Ascending aorta (tissue), 2 donors: Measurements from ENCODE around the gene MIER2. TPM values are rescaled to one million over a fixed set of nuclear protein-coding genes. Genes with fewer than 3 reads are reported as not detected.

Source experiments
- DNase-seq, 2 donors: peaks; one replicate each; pipeline ENCODE4 v3.0.0-alpha.2; 2019; ENCODE audit warnings: low spot score in 2 of 2
- H3K27ac ChIP-seq, 2 donors: fragments of 200-600 bp; sonication (generic); one replicate each; pipeline ENCODE4 v1.5.1; 2016 to 2017; ENCODE audit warnings: mild to moderate bottlenecking in 1 of 2
- H3K27me3 ChIP-seq: fragments of 200-600 bp; sonication (generic); one replicate; pipeline ENCODE4 v1.5.1; 2017
- H3K36me3 ChIP-seq, 2 donors: fragments of 200-600 bp; sonication (generic); one replicate each; pipeline ENCODE4 v1.5.1; 2016
- H3K4me1 ChIP-seq, 2 donors: fragments of 200-600 bp; sonication (generic); one replicate each; pipeline ENCODE4 v1.5.1; 2016 to 2017; ENCODE audit warnings: mild to moderate bottlenecking in 1 of 2
- H3K4me3 ChIP-seq, 2 donors: fragments of 200-600 bp; sonication (generic); one replicate each; pipeline ENCODE4 v1.5.1; 2016 to 2017; ENCODE audit warnings: mild to moderate bottlenecking in 1 of 2
- H3K9me3 ChIP-seq, 2 donors: fragments of 200-600 bp; sonication (generic); one replicate each; pipeline ENCODE4 v1.5.1; 2016
- intact Hi-C: fragments of 100-400 bp; cut with DNase I; formaldehyde crosslinking; loops from one replicate; pipeline ENCODE4 v1.15.1; 2023
- total RNA-seq: library from RNA; depleted of rRNA; stranded (reverse); fragments of >200 nt; gene quantifications from one replicate; pipeline ENCODE4 v1.1.0, GENCODE V29; 2016
- TF ChIP-seq, protein P1 (sequence below), 3 experiments: fragments of 200-600 bp in 2 of 3; fragments of 450-650 bp in 1 of 3; sonication (generic) in 2 of 3; IDR thresholded peaks; one replicate each; pipeline ENCODE4 v1.5.1; 2016 to 2019; ENCODE audit warnings: antibody characterized with exemption in 3 of 3, mild to moderate bottlenecking in 1 of 3, moderate library complexity in 1 of 3

The MIER2 gene
- total RNA-seq, 1 donor from 2014 or later, result 128 TPM

DNA sequence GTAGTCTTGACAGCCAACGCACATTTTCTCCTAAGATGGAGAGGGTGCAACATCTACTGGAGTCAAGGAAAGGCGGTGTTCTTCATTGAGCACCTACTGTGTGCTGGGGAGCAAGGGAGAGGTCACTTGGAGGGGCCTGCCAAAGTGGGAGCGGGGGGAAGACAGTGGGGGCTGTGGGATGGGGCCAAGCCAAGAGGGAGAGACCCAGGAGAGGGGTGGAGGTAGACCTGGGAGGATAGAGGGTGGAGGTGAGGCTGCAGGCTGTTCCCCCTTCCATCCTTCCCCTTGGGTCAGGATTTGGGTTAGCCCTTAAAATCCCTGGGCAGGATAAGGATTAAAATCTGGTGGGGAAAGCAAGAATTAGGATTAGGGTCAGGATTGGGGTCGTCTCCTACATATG, 51.6 kb downstream of the MIER2 start:
- Histone ChIP-seq H3K9me3 (no peaks in the 10 kb centered on the region), H3K36me3 (no peaks in the 10 kb centered on the region), H3K27me3 (peaks cover 22% of the 10 kb centered on the region), H3K4me1 (peaks cover 0 to 7% of the 10 kb centered on the region in 2 donors), H3K27ac (no peak overlapping the region), H3K4me3 (no peak overlapping the region)
- DNase-seq, result no peak
- TF ChIP-seq, protein P1, sequence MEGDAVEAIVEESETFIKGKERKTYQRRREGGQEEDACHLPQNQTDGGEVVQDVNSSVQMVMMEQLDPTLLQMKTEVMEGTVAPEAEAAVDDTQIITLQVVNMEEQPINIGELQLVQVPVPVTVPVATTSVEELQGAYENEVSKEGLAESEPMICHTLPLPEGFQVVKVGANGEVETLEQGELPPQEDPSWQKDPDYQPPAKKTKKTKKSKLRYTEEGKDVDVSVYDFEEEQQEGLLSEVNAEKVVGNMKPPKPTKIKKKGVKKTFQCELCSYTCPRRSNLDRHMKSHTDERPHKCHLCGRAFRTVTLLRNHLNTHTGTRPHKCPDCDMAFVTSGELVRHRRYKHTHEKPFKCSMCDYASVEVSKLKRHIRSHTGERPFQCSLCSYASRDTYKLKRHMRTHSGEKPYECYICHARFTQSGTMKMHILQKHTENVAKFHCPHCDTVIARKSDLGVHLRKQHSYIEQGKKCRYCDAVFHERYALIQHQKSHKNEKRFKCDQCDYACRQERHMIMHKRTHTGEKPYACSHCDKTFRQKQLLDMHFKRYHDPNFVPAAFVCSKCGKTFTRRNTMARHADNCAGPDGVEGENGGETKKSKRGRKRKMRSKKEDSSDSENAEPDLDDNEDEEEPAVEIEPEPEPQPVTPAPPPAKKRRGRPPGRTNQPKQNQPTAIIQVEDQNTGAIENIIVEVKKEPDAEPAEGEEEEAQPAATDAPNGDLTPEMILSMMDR (IDR thresholded peaks at IDR 0.05), result no peak
- intact Hi-C loops, result no loop called here

DNA sequence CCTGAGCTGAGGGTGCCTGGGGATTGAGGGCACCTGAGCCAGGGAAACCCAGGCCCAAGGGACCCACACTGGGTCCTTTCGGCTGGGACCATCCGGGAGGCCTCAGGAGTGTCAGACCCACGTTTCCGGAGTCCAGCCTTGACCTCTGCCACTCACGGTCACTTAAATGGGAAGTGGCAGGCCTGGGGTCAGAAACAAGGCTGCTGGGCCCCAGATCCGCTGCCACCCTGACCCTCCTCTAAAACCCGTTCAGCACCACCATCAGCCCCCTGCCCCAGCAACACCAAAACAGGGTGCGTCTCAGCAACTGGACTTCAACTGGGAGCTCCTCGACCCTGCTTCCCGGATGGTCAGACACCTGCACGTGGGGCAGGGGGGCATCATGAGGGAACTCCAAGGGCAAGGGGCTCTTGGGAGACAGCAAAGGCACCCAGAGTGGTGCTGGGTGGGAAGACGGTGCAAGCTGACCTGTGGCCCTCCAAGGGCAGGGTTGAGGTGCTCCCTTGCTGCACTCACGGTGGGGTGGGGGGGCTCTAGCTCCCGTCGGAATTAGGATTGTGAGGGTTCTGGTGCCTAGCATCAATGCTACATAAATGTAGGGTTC, 52.2 kb downstream of the MIER2 start:
- TF ChIP-seq, protein P1 (IDR thresholded peaks at IDR 0.05), result no peak
- DNase-seq, result no peak
- peaks cover 22% of the 10 kb centered on the region for H3K27me3 ChIP-seq
- H3K4me3 ChIP-seq, result no peak overlapping the region
- H3K36me3 ChIP-seq, result no peaks in the 10 kb centered on the region
- H3K9me3 ChIP-seq, result no peaks in the 10 kb centered on the region
- no peak overlapping the region for H3K27ac ChIP-seq
- intact Hi-C loops, result no loop called here
- peaks cover 0 to 7% of the 10 kb centered on the region in 2 donors for H3K4me1 ChIP-seq

DNA sequence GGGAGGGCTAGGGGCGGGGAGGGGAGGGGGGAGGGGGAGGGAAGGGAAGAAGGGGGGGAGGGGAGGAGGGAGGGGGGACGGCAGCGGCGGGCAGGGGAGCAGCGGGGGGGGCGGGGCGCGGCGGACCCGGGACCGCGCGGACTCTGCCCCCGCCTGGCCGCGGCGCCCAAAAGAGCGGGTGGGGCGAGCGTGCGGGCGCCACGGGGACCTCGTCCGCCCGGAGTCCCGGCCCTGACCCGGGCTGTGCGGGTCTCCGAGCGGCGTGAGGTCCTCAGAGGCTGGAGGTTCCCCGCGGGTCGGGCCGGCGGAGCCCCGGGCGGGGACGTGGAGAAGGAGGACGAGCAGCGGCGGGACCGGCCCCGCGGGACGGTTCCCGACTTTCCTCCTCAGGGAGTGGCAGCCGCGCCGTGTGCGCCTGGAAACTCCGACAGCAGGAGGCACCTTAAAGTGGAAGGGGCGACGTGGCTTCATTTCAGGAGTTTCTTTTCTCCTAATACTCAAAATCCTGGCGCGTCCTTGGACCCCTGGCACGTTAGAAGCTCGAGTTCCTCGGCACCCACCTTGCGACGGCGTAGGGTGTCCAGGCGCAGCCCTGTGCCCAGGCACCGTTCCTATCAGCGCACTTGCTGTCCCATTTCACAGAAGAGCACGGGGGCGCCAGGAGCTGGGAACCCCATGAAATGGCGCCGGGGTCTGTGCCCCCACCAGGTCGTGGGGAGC, 52.9 kb downstream of the MIER2 start:
- H3K4me1 ChIP-seq, result peaks cover 0 to 7% of the 10 kb centered on the region in 2 donors
- peaks cover 22% of the 10 kb centered on the region for H3K27me3 ChIP-seq
- H3K4me3 ChIP-seq, result peak overlapping the region in 1 of 2 donors; percentile 27
- no peak for DNase-seq
- no peak overlapping the region for H3K27ac ChIP-seq
- no peaks in the 10 kb centered on the region for H3K9me3 ChIP-seq
- H3K36me3 ChIP-seq, result no peaks in the 10 kb centered on the region
- TF ChIP-seq, protein P1 (IDR thresholded peaks at IDR 0.05), result no peak
- intact Hi-C loops, result no loop called here

DNA sequence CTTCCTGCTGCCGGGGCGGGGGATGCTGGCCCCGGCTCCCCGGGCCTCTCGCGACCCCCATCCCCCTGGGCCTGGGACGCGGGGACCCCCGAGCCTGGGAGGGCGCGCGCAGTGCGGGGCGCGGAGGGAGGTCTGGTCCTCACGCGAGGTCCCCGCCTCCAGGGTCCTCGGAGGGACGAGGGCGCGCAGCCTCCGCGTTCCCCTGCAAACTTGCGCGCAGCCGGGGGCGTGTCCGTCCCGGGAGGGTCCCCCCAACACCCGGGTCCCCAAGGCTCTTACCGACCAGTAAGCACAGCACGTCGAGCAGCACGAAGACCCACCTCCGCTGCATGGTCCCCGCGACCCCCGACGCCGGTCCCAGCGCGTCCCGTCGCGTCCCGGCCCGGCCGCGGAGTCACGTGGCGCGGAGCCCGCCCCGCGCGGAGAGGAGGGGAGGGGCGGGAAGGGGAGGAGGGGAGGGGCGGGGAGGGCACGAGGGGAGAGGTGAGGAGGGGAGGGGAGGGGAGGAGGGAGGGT, 53.5 kb downstream of the MIER2 start, which contains the start of gene PLPP2:
PLPP2 (minus strand) TSS at position 398 of the 516 bp plus-strand sequence; CDS start at position 331, 67 bp downstream.
- Histone ChIP-seq H3K27ac (no peak within 1 kb of the TSS), H3K4me3 (peak within 1 kb of the TSS; percentile 40 to 51), H3K9me3 (no peaks in the 10 kb centered on the region), H3K36me3 (no peaks in the 10 kb centered on the region), H3K4me1 (peaks cover 0 to 7% of the 10 kb centered on the region in 2 donors), H3K27me3 (peaks cover 22% of the 10 kb centered on the region)
- DNase-seq, result no peak
- intact Hi-C loops, result no loop called here
- TF ChIP-seq, protein P1 (IDR thresholded peaks at IDR 0.05), result no peak

DNA sequence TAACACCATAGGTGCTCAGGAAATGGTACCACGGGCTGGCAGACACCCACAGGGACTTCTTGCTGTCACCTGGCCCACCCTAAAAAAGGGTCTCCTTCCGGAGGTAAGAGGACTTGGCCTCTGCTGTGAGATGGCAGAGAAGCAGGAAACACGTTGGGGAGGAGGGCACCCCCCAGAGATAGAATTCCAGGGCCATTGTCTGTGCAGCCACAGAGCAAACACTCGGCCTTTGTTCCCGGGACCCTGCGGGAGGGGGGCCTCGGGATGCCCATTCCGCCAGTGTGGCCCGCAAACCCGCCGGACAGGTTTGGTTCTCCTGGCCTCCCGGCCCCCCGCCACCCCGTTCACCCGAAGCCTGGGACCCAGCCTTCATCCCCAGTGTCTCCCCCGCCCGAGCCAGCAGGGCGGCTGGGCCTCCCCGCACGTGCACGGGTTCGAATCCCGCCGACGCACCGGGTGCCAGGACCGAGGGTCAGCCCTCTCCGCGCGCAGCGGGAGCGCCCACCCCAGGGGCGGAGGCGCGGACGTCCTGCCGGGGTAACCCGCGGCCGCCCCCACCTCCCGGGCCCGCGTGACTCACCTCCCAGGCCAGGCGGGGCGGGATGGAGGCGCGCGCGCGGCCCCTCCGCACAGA, 54.1 kb downstream of the MIER2 start:
- no peaks in the 10 kb centered on the region for H3K36me3 ChIP-seq
- DNase-seq, result no peak
- TF ChIP-seq, protein P1 (IDR thresholded peaks at IDR 0.05), result no peak
- no peak overlapping the region for H3K27ac ChIP-seq
- peaks cover 0 to 7% of the 10 kb centered on the region in 2 donors for H3K4me1 ChIP-seq
- intact Hi-C loops, result no loop called here
- H3K27me3 ChIP-seq, result peaks cover 22% of the 10 kb centered on the region
- H3K9me3 ChIP-seq, result no peaks in the 10 kb centered on the region
- H3K4me3 ChIP-seq, result peak overlapping the region; percentile 40 to 51
